Stimulated activated CD4-positive, alpha-beta T cell treated with anti-CD3 and anti-CD28 coated beads, Interleukin-15, amount 100 ng/mL, for 1 hour (primary cell): ENCODE data around the gene ACSS1.

Source experiments
- DNase-seq, 2 donors: peaks; one replicate each; pipeline ENCODE4 v3.0.0-alpha.2; 2020; ENCODE audit warnings: low read depth in 1 of 2, low spot score in 1 of 2

The ACSS1 gene

GRCh38 chr20:25059866-25060465 is 2.0 kb upstream of the ACSS1 start:
- no peak for DNase-seq

GRCh38 chr20:25058847-25059810 is 1.2 kb upstream of the ACSS1 start:
- DNase-seq: no peak

DNA sequence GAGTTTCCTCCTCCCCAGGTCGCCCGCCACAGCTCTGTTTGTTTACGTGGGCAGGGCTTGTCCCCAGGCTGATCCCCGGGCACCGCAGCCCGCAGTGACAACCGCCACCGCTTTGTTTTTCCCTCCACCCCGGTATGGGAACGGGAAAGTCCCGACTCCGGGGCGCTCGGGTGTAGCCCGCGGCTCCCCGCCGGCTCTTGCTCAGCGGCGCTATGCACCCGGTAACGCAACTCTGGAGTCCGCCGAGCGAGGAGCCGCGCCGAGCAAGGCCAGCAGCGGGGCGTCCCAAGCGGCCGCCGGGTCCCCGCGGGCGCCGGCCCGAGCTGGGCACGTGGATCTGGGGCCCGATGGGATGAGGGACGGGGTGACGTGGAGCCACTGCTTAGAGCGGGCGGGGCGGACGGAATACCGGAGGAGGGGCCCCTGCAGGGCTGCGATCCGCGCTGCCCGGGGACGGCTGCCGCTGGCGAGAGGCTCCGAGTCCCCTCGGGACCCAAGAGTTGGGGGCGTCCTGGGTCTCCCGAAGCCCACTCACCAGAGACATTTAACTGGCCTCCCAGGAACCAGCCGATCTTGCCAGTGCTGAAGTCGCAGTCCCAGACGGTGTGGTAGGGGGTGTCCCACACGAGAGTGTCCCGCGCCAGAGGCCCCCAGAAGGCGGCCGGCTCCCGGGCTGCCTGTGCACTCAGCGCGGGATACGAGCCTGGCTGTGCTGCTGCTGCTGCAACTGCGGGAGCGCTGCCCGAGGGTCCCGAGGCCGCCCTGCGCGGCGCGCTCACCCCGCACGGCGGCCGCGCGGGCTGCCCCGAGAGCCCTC is 497 bp downstream of the ACSS1 start:
- DNase-seq: peak; percentile 54 to 55

- DNase-seq: no peak
Observed at GRCh38 chr20:25056690-25057233, 1.2 kb downstream of the ACSS1 start.

GRCh38 chr20:25055711-25056495 is 2.0 kb downstream of the ACSS1 start:
- DNase-seq: no peak

- no peak for DNase-seq
Observed at GRCh38 chr20:25054995-25055629, 2.8 kb downstream of the ACSS1 start.

DNA sequence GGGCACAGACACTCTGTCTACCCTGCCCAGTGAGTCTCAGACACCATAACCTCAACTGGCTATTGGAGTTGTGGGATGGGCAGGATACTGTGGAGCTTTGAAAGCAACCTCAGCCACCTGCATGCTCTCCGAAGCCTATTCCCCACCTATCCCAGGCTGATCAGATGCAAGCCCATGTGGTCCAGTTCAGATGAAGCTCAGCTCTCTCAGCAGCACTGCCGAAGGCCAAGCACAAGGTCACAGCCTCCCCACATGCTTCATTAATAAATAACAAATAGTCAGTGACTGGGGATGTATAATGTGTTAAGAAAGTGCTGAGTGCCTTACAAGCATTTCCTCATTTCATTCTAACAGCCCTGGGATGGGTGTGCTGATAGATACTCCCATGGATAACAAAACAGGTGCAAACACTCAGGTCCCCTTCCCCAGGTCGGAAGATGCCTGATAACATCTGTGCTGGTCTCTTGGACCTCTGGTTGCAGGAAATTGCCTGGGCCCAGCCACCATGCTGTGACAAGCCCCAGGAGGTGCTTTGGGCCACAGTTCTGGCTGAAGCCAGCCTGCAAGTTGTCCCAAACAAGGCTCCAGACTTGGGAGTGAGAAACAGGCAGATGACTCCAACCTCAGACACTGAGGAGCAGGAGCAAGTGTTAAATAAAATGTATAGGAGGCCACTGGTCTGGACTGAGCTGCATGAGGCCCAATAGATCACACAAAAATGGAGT is 3.7 kb downstream of the ACSS1 start:
- no peak for DNase-seq

DNA sequence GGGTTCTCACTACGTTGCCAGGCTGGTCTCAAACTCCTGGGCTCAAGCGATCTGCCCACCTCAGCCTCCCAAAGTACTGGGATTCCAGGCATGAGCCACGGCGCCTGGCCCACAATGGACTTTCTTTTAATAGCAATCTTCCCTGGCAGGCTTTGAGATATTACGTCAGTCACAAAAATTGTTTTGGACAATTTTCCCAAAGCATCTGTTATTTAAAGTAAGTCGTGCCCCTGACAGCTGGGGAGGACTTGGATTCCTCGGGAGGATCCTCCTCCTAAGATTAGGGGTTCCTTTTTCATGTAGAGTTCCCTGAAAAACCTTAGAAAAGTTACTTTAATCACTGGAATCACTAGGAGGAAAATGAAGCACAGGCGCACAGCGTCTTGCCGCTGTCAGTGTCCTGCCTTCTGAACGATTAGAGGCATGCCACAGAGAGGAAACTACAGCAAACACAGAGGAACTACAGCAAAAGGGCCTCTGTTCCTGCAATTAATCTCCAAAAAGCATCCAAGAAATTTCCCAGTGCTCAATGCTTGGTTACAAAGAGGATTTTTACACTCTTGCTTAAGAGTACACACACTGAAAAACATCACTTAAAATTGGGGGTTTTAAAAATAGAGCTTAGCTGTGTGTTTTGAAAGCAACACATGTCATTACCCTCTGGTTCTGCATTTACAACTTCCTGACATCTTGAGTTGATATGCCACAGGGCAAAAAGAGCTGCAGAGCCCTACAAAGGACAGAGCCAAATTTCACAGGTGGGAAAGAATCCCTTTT is 4.5 kb downstream of the ACSS1 start:
- no peak for DNase-seq

GRCh38 chr20:25052255-25053194 is 5.4 kb downstream of the ACSS1 start:
- no peak for DNase-seq

GRCh38 chr20:25051386-25052155 is 6.4 kb downstream of the ACSS1 start:
- DNase-seq: no peak

DNA sequence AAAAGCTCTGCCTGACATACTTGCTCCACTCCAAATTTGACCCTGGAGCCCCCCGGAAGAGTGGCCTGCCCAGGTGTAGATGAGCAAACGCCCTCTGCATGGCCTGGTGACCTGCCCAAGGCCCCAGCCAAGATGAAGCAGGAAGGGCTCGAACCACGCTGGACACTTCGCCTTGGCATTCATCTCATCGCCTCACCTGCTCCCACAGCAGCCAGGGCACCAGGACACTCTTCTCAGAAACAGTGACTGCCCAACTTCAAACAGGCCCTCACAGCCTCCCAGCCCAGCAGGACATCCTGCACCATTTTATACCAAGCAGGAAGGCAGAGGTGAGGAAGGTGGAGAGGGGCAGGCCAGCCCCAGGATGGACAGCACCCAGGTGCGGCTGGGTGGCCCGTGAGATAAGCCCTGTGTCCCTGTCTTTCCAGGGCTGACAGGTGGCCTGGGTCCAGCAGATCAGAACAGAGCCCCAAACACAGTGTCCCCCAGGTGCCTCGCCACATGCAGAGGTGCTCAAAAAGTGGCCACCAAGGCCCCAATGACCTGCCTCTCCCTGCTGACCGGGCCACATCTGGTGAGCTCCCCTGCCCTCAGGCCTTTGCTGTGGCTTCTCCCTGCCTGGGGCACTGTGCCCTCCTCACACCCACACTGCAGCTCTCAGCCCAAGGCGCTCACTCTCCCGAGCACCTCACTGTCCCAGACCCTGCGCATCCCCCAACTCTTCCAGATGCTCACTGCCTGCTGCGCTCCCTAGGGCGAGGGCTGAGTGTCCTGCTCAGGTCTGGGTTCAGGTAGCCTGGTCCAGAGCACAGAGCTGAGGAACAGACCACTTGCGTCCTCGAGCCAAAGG is 7.2 kb downstream of the ACSS1 start:
- DNase-seq: no peak

DNA sequence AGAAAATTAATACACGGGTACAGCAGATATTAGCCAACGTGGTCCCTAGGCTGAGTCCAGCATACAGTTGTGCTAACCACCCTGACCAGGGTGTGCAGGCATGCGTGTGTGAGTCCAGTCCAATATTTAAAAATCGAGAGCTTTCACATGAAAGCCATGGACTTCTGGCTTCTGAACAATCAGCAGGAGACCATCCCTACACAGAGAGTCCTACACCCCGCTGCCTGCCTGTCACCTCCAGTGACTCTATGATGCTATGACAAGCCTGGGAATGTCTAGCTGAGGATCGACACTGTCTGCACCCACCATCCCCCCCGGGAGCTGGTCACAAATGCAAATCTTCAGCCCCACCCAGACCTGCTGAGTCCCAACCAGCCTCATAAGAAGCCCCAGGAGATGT is 7.9 kb downstream of the ACSS1 start:
- no peak for DNase-seq

DNA sequence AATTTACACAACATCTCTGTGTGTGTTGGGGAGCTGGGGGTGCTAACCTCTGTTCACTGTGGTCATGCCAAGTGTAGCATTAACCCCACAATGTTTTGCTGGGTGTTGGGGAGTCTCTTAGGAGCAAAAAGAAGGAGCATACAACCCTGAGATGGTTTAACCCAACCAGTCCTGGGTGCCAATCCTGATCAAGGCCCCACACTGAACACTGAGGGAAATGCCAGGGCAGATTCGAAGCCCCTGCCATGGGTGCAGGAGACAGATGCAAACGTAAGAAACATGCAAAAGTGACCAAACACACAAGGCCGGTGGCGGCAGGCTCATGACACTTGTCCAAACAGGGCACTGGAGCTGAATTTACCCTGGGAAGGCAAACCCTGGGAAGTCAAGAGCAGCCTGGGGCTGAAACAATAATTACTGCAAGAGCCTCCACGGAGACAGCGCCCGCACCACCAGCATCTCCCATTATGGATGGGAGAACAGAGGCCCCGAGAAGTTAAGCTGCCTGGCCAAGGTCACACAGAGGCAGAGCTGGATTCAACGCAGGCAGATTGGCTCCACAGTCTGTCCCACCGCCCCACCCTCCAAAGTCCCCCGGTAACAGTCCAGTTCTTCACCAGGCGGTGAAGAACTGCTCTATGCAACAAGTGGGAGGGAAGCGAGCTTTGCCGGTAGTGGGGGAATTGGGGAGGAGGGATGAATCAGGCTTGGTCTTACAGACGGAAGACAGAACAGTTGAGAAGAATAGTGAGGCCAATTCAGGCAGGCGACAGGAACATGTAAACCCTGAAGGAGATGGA is 8.5 kb downstream of the ACSS1 start:
- DNase-seq: no peak

DNA sequence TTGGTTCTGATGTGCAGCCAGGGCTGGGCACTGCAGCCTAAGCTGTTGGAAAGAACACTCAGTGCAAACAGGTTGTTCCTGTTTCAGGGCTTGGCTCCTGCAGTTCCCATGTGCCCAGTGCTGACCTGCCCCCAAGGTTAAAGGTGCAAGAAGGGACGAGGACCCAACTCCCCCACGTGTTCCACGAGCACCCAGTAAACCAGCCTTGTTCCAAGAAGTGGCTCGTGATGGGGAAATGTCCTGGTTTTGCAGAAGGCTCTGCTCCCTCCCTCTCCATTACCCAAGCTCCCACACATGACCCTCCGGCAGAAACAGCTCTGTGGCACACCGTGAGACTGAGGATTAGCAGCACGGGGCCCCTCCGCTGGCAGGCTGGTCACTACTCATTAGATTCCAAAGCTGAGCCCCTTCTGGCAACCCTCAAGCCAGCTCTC is 9.4 kb downstream of the ACSS1 start:
- DNase-seq: no peak

DNA sequence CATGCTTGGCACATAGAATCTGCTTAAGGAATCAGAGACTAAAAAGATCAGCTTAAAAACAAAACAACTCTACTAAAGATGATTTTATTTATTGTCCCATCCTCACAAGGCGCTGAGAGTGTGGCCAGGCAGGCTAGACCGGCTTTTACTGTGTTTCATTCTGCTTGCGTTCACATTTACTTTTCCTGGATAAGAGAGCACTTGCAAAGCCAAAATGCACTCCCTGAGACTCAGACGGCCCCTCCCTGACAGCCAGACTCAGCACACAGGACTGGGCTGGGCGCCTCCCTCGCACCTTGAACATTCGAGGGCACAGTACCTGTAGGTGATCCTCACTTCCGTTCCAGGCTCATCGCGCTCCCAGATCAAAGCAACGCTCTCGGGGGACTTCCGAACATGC is 10.2 kb downstream of the ACSS1 start:
- DNase-seq: no peak
